NOMO-1 treated with dmso at 0.1 percent for 144 hours (cell line): ENCODE measurements around the gene AGRN.
"Not testable (repeated sequence)": the region's sequence is repeated elsewhere in the genome, so short reads cannot be mapped to it uniquely, and the experiment has no call there.

Experiments
- DNase-seq: peaks from one replicate; lab custom pipeline; 2025; ENCODE audit not compliant: unreplicated experiment; lab: John Stamatoyannopoulos, UW

AGRN gene

DNA sequence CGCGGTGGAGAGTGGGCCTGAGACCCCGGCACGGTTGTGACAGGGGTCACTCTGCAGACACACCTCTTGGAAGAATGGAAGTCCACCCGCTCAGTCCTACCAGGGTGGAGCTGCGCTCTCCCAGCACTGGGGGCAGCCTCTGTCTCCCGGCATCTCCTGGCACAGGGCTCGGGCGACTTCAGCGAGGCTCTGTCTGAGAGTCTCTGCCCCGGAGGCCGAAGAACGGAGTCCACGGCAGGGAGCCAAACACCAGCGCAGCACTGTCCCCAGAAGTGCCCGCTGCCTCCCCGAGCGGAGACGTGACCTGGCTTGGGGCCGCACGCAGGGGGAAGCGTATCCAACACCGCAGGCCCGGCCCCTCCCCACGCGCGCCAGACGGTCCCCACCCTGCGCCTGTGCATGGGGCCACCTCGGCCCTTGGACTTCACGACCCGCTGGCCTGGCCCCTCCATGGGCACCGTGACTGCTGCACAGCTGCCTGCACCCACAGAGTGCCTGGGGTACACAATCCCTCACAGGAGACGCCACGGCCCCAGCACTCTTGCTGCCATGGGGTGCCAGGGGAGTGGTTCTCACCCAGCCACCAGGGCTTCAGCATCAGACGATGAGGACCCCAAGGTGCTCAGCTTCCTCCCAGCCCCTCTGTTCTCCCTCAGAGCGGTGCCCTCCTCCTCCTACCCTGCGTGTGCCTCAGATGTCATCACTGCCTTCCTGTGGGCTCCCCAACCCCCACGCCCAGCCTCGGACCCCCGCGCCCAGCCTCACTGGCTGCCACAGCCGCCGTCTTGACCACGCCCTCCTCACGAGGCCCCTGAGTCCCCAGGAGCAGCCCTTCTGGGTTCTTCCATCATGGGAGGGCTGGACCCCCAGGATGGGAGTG lies 69.1 kb downstream of the AGRN start:
- DNase-seq = no peak

DNA sequence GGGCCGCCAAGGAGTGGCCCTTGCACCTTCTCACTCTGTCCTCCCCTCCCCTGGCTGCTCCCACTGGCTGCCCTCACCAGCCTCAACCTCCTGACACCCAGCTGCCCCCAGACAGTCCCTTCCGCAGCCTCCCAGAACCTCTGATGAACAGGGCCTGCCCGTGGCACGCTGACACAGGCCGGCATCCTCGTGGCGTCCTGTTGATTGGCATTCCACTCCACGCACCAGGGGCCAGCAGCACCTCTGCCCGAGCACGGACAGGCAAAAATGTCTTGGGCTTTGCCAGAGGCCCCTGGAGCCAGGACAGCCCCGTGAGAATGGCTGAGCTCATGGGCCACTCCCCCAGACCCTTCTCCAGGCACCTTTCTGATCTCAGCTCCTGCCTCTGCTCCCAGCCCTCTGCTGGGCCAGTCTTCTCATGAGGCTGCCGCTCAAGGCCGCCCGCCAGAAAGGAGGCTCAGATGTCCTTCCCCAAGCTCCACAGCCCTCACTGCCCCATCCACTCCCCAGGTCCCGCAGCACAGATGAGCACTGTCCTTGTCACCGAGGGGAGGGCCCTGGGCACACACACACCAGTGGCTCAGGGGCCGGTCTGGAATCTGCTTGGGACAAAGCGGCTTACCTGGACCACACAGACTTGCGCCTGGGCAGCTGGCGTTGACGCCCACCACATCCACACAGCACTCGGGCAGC lies 70.0 kb downstream of the AGRN start:
- DNase-seq = no peak

DNA sequence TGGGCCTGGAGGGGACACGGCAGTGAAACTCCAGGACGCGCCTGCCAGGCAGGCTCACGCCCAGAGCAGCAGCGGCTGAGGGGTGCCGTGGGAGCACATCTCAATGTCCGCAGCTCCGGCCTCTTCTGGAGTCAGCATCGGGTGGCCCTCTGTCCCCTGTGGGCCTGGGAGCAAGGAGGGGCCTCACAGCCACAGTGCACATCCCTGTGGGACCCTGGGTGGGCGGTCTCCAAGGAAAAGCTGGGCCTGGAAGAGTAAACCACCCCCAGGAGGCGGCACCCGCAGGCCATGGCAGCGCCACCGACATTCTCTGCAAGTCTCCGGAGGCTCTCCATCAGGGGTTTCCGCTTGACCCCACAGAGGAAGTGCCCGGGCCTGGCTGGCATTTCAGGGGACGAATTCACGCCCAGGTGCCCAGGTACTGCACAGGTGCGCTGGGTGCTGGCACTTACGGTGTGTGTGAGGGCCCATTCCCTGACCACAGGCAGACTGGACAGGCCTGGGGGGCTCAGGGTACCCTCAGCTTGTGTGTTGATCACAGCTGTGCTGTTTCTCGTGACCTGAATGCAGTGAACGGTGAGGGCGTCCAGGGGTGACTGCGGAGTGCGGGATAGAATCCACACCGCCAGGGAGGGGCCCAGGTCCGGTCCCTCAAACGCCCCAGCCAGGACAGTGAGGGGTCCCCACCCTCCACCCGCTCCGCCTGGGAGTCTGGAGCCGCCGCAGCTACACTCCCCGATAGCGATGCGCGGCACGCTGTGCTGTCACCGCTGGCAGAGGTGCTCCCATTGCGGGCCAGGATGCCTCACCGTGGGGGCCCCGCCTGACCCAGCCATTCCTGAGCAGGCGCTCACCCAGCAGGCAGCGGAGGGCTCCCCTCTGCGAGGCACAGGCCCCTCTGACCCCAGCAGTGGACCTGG lies 70.8 kb downstream of the AGRN start:
- no peak for DNase-seq

DNA sequence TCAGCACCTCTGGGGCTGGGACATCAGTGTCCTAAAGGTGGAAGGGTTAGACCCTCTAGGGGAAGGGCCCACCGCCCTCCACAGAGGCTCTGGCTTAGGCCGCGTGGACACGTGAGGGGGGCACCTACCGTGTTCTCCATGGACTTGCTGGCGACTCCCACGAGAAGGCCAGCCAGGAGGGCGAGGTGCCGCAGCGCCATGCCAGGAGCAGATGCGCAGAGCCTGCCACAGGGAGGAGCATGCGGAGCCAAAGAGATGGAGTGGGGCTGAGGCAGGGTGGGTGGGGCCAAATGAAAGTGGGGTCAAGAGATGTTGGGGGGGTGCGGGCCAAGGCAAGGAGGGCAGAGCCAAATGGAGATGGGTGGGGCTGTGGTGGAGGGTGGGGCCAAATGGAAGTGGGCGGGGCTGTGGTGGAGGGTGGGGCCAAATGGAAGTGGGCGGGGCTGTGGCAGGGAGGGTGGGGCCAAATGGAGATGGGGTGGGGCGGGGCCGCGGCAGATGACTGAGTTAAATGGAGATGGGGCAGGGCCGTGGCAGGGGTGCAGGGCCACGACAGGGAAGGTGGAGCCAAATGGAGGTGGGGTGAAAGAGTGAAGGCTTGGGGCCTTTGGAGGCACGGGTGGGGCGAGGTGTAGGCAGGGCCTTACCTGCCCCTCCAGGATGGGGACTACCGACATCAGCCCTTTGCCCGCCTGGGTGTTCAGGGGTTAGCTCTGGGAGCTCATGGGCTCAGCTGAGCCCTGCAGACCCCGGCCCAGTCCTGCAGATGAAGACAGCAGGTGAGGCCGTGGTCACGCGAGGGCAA lies 71.6 kb downstream of the AGRN start:
- DNase-seq = no peak

- no peak for DNase-seq
Observed at GRCh38 chr1:1092149-1092855, 72.4 kb downstream of the AGRN start.

DNA sequence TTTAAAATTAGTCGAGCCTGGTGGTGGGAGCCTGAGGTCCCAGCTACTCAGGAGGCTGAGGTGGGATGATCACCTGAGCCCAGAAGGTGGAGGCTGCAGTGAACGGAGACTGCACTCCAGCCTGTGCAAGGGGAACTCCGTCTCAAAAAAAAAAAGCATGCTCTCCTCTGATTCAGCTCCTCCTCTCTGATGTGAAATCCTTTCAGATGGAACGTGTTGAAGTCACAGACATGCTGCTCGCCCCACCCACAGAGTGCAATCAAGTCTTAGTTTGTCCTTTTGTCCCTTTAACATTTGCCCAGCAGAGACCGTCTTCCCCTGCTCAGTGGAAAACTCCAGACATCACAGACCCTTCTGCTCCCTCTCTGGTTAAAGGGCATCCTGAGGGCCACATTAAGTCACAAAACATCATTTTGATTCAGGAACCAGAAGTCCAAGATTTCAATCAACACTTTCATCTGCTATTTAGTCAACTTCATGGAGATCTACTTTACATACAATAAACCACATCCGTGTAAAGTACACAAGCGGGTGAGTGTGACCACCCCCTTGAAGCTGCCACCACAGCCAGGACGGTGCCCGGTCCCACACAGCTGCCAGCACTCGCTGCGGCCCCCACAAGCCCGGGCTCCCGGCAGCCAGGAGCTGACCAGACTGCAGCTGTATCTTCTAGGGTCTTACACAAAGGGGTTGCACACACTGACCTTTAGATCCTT lies 73.1 kb downstream of the AGRN start:
- DNase-seq = no peak

DNA sequence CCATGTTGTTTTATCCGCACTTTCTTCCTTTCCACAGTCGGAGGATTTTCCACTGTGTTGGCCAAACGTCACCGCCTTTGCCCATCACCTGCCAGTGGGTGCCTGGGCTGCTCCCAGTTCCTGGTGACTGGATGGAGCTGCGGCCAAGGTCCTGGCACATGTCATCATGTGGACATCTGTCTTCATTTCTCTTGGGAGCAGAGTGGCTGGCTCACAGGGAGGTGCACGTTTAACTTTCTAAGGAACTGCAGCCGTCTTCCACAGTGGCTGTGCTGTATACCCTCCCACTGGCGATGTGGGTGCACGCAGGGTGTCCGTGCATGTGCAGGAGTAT lies 73.7 kb downstream of the AGRN start:
- DNase-seq = no peak

GRCh38 chr1:1094981-1095380 lies 75.1 kb downstream of the AGRN start:
- no peak for DNase-seq

- not testable (repeated sequence) for DNase-seq
Observed at GRCh38 chr1:1096136-1096535, 76.2 kb downstream of the AGRN start.

DNA sequence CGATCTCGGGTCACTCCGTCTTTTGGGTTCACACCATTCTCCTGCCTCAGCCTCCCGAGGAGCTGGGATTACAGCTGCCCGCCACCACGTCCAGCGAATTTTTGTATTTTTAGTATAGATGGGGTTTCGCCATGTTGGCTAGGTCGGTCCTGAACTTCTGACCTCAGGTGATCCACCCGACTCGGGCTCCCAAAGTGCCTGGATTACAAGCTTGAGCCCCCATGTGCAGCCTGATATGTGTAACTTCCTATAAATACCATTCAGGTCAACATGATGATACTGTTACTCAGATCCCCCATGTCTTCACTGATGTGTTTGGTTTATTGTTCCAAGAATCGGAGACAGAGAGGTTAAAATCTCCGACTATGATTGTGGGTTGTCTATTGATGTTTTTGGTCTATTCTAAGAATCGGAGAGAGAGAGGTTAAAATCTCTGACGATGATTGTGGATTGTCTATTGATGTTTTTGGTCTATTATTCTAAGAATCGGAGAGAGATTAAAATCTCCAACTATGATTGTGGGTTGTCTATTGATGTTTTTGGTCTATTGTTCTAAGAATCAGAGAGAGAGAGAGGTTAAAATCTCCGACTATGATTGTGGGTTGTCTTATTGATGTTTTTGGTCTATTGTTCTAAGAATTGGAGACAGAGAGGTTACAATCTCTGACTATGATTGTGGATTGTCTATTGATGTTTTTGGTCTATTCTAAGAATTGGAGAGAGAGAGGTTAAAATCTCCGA lies 78.9 kb downstream of the AGRN start:
- no peak for DNase-seq

- DNase-seq = no peak
Observed at GRCh38 chr1:1099506-1100183, 79.7 kb downstream of the AGRN start.

- no peak for DNase-seq
Observed at GRCh38 chr1:1100296-1100695, 80.4 kb downstream of the AGRN start.

DNA sequence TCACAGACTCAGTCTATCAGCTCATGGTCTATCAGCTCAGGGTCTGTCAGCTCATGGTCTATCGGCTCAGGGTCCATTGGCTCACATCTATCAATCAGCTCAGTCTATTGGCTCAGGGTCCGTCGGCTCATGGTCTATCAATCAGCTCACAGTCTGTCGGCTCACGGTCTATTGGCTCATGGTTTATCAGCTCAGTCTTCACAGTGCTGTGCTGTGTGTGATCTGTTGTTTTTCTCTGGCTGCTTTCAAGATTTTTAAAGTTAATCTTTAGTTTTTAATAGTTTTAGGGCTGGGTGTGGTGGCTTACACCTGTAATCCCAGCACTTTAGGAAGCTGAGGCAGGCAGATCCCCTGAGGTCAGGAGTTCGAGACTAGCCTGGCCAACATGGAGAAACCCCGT lies 81.6 kb downstream of the AGRN start:
- DNase-seq = no peak

GRCh38 chr1:1104152-1104551 lies 84.2 kb downstream of the AGRN start:
- not testable (repeated sequence) for DNase-seq
